GM19238 (cell line): ENCODE results near the gene FABP3.

Experiments
- DNase-seq: peaks from one replicate; pipeline ENCODE4 v3.0.0; 2011; ENCODE audit warnings: low spot score; ENCODE audit not compliant: insufficient read length

FABP3 gene

GRCh38 chr1:31372751-31373055, 173 bp downstream of the FABP3 start:
- DNase-seq, result no peak

GRCh38 chr1:31372051-31372450, 825 bp downstream of the FABP3 start:
- DNase-seq, result no peak

- DNase-seq, result no peak
These were observed 1.5 kb downstream of the FABP3 start for GRCh38 chr1:31371121-31371959.

- no peak for DNase-seq
These were observed 2.3 kb downstream of the FABP3 start for GRCh38 chr1:31370565-31370964.

- DNase-seq, result no peak
These were observed 2.9 kb downstream of the FABP3 start for GRCh38 chr1:31370021-31370420.

GRCh38 chr1:31368611-31369107, 4.2 kb downstream of the FABP3 start:
- DNase-seq, result no peak

GRCh38 chr1:31366796-31367195, 6.1 kb downstream of the FABP3 start:
- DNase-seq, result no peak

- DNase-seq, result no peak
These were observed 8.2 kb downstream of the FABP3 start for GRCh38 chr1:31364561-31365250.

GRCh38 chr1:31362032-31362431, 10.8 kb downstream of the FABP3 start:
- DNase-seq, result no peak

- DNase-seq, result no peak
These were observed 11.3 kb downstream of the FABP3 start for GRCh38 chr1:31361607-31362006.

GRCh38 chr1:31356427-31356826, 16.4 kb downstream of the FABP3 start:
- no peak for DNase-seq

GRCh38 chr1:31354283-31354682, 18.6 kb downstream of the FABP3 start:
- DNase-seq, result no peak

- no peak for DNase-seq
These were observed 24.4 kb downstream of the FABP3 start for GRCh38 chr1:31348449-31348848.

GRCh38 chr1:31346785-31347184, 26.1 kb downstream of the FABP3 start:
- DNase-seq, result no peak

GRCh38 chr1:31345635-31346034, 27.2 kb downstream of the FABP3 start:
- no peak for DNase-seq

- DNase-seq, result no peak
These were observed 28.4 kb downstream of the FABP3 start for GRCh38 chr1:31344503-31344902.

GRCh38 chr1:31336687-31337467, 36.0 kb downstream of the FABP3 start:
- no peak for DNase-seq

- DNase-seq, result no peak
These were observed 37.9 kb downstream of the FABP3 start for GRCh38 chr1:31335007-31335406.

- no peak for DNase-seq
These were observed 45.5 kb downstream of the FABP3 start for GRCh38 chr1:31327381-31327780.

GRCh38 chr1:31326461-31326860, 46.4 kb downstream of the FABP3 start:
- DNase-seq, result no peak

- DNase-seq, result no peak
These were observed 47.9 kb downstream of the FABP3 start for GRCh38 chr1:31324992-31325391.

- DNase-seq, result no peak
These were observed 48.8 kb downstream of the FABP3 start for GRCh38 chr1:31324093-31324492.
